OCI-LY1 (cell line): ENCODE measurements around the gene C22orf39.

Experiments used
- CTCF ChIP-seq: fragments of 200-600 bp; sonication (generic), shearing (Covaris generic); IDR thresholded peaks from 2 replicates; pipeline ENCODE4 v1.5.1; 2017; ENCODE audit warnings: mild to moderate bottlenecking, antibody characterized with exemption, low read length, moderate library complexity, mixed read lengths
- EZH2 ChIP-seq: fragments of 200-600 bp; sonication (generic), shearing (Covaris generic); IDR thresholded peaks from 2 replicates; pipeline ENCODE4 v1.8.0; 2017; ENCODE audit warnings: borderline replicate concordance, mixed run types, mild to moderate bottlenecking, antibody characterized with exemption, low read length, moderate library complexity, mixed read lengths

- TF ChIP-seq CTCF = no peak
- no peak for TF ChIP-seq EZH2
These were observed 4.1 kb upstream of the C22orf39 start for GRCh38 chr22:19451570-19451969.
